ENCODE data around the gene SSTR1. TPM values are rescaled to one million over a fixed set of nuclear protein-coding genes. Genes with fewer than 3 reads are reported as not detected.

The SSTR1 gene
- total RNA-seq, 1 experiment from 2014 or later = not detected

GRCh38 chr14:38255408-38255672 lies 47.6 kb downstream of the SSTR1 start:
- no peak overlapping the region for H3K27ac ChIP-seq (ENCODE audit: low read depth, low read length)
- no peaks in the 10 kb centered on the region for H3K4me1 ChIP-seq (ENCODE audit: control insufficient read depth in 1 of 2, insufficient read depth in 2 of 2, low read length in 2 of 2)
- H3K79me2 ChIP-seq (ENCODE audit: insufficient read depth, low read length) = no peaks in the 10 kb centered on the region
- ATAC-seq (no peak), DNase-seq (ENCODE audit: low read depth, low spot score) (no peak)
- no peaks in the 10 kb centered on the region for H4K20me1 ChIP-seq (ENCODE audit: insufficient read depth)
- POLR2A ChIA-PET = no interaction called here
- no peaks in the 10 kb centered on the region for H3K36me3 ChIP-seq (ENCODE audit: control insufficient read depth in 1 of 2, insufficient read depth in 2 of 2, low read length in 2 of 2)
- no peak overlapping the region for H3K4me3 ChIP-seq (replicated peaks in 1 of 2; ENCODE audit: low read depth in 1 of 2, low read length in 2 of 2)
- BruUV-seq (replicated peaks) = no TSS peak
- no peak overlapping the region for H3K4me2 ChIP-seq (ENCODE audit: low read length)
- H3K9ac ChIP-seq (ENCODE audit: low read length) = no peak overlapping the region
- no peaks in the 10 kb centered on the region for H3K27me3 ChIP-seq (ENCODE audit: insufficient read depth, low read length)
- intact Hi-C loops (cut with micrococcal nuclease) = no loop called here
- H3K9me3 ChIP-seq (ENCODE audit: control insufficient read depth in 1 of 2, insufficient read depth in 1 of 2, low read depth in 1 of 2, low read length in 2 of 2) = peaks cover 0 to 3% of the 10 kb centered on the region in 2 experiments; a peak in 1 of 4 replicates
- H3K9me2 ChIP-seq (ENCODE audit: insufficient read depth) = no peaks in the 10 kb centered on the region
- CTCF ChIA-PET = no interaction called here
- H2AFZ ChIP-seq (ENCODE audit: low read depth, low read length, poor library complexity, severe bottlenecking) = no peak overlapping the region
- RAD21 ChIA-PET (ENCODE audit: low non-redundant PET in 1 of 2, low total read pairs in 2 of 2, uncharacterized antibody in 2 of 2, unreplicated experiment in 2 of 2) = no interaction called here
- no peak for TF ChIP-seq ZNF274 (IDR thresholded peaks at IDR 0.05; ENCODE audit: low read depth, low read length)
- TF ChIP-seq SP1 (IDR thresholded peaks at IDR 0.05; ENCODE audit: low read depth) = no peak
- no peak for TF ChIP-seq CBX3 (IDR thresholded peaks at IDR 0.05; ENCODE audit: low read depth)
- TF ChIP-seq ATF3 (IDR thresholded peaks at IDR 0.05) = no peak
- no peak for TF ChIP-seq TCF7L2 (IDR thresholded peaks at IDR 0.05; ENCODE audit: borderline replicate concordance, extremely low read depth, insufficient read depth, insufficient read length)
- TF ChIP-seq POLR2A (IDR thresholded peaks at IDR 0.05; ENCODE audit: borderline replicate concordance, extremely low read depth, insufficient read depth, insufficient read length) = no peak
- TF ChIP-seq YY1 (IDR thresholded peaks at IDR 0.05; ENCODE audit: extremely low read depth, insufficient replicate concordance, low read depth, low read length) = no peak
- TF ChIP-seq EZH2 (IDR thresholded peaks at IDR 0.05) = no peak
- TF ChIP-seq CTCF (IDR thresholded peaks at IDR 0.05 in 2 of 3, conservative IDR thresholded peaks at IDR 0.05 in 1 of 3; ENCODE audit: borderline replicate concordance in 1 of 3, insufficient read depth in 1 of 3, low read depth in 2 of 3, low read length in 2 of 3) = no peak
- TF ChIP-seq REST (IDR thresholded peaks at IDR 0.05; ENCODE audit: low read depth) = no peak
- no peak for TF ChIP-seq SIN3A (IDR thresholded peaks at IDR 0.05; ENCODE audit: low read depth)
- no peak for TF ChIP-seq JUND (IDR thresholded peaks at IDR 0.05)

All from HCT116 (cell line).